ENCODE measurements around the gene SMYD3.

GRCh38 chr1:246275036-246275435 lies 232.0 kb downstream of the SMYD3 start:
- TF ChIP-seq, protein P1, sequence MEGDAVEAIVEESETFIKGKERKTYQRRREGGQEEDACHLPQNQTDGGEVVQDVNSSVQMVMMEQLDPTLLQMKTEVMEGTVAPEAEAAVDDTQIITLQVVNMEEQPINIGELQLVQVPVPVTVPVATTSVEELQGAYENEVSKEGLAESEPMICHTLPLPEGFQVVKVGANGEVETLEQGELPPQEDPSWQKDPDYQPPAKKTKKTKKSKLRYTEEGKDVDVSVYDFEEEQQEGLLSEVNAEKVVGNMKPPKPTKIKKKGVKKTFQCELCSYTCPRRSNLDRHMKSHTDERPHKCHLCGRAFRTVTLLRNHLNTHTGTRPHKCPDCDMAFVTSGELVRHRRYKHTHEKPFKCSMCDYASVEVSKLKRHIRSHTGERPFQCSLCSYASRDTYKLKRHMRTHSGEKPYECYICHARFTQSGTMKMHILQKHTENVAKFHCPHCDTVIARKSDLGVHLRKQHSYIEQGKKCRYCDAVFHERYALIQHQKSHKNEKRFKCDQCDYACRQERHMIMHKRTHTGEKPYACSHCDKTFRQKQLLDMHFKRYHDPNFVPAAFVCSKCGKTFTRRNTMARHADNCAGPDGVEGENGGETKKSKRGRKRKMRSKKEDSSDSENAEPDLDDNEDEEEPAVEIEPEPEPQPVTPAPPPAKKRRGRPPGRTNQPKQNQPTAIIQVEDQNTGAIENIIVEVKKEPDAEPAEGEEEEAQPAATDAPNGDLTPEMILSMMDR (conservative IDR thresholded peaks at IDR 0.05), result no peak
- no peak for TF ChIP-seq EZH2 (IDR thresholded peaks at IDR 0.05; ENCODE audit: low read depth)
